ENCODE data around the gene IMPA2.
A peak's percentile ranks its signal among the peaks of the same experiment; 100 is the strongest.
"Not testable (repeated sequence)": the region's sequence is repeated elsewhere in the genome, so short reads cannot be mapped to it uniquely, and the experiment has no call there.

Gene IMPA2

DNA sequence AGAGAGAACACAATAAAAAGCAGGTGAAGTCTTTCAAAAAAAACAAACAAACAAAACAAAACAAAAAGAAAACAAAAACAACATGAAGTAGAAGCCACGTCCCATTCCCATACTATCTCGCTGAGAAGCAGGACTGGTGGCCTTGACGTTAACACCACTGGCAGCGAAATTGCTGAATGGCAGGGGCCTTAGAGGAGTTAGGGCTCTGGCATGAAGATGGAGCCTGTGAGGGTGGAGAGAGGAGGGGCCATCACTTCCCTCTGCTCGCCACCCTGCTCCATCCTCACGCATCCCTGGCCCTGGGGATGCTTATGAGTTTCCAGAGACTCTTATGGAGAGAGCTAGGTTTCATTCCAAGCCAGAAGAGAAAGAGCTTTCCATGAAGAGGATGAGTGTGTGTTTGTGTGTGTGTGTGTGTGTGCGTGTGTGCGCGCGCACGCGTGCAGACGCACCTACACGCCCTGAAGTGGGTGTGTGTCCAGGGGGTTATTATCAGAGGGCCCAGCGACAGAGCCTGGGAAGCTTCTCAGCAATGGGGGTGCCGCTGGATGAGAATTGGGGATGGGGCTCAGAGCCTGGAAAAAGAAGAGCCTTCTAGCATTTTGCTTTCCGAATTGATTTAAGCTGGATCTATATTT, 20.4 kb upstream of the IMPA2 start:
- DNase-seq = no peak

DNA sequence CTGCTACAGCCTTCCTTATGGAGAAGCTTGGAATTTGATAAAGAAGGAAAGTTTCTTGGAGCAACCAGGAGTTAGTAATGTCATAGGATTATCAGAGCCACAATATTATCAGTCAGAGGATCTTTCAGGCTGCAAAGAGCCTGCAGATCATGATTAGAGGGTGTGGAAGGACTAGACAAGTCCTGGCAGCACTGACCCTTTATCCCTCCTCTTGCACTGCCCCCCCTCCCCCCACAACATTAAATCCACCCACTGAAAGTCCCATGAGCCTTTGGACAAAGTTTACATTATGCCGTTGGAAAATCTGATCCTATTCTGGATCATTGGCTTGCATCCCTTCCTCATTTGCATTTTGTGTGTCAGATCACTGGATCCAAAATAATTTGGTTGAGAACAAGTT, 18.7 kb upstream of the IMPA2 start:
- no peak for DNase-seq

DNA sequence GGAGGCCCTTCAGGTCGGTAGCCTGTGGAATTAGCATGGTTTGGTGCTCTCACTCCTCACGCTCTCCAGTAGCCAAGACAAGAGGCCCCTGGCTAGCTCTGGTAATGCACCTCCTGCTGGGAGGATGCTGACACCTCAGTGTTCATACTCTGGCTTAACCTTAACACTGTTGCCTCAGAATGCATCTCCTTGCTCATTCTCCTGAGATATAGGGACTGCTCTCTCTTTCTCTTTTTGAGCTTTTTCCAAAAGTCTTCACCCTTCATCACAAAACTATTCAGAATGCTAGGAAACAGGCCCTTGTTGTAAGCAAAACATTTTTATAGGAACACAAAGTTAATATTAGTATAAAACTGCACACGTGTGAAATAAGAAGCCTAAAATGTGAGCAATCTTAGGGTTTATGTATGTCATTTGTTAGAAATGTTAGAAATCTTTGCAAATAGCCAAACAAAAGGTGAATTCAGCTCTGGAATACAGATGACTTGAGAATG, 17.3 kb upstream of the IMPA2 start:
- no peak for DNase-seq

DNA sequence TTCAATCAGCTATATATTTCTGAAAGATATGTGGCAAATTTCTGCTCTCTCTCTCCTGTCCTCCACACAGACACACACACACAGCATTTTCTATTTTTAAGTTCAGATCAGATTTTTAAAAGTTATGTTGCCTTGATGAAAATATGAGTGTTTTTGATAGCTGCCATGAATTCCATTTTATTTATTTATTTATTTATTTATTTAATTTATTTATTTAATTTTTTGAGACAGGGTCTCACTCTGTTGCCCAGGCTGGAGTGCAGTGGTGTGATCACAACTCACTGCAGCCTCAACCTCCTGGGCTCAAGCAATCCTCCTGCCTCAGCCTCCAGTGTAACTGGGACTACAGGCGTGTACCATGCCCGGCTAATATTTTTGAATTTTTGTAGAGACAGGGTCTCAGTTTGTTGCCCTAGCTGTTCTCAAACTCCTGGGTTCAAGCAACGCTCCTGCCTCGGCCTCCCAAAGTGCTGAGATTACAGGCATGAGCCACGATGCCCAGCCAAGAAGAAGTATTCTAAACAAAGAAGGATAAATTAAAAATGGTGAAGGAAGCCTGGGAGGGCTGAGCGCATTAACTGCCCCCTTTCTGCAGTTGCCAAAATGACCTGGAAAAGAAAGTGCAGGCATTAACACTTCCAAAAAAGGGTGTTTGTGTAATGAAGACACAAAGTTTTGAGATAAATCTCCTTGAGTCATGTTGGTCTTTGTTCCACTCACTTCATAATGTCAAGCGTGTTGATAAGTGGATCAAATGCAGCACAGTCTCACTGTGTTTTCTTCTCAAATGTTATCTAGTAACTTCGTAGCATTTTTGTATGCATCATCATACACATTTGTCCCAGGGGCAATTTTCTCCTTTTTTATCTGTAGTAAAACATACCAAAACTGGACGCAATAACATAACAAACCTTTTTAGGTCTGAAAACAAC, 11.1 kb upstream of the IMPA2 start:
- no peak for DNase-seq

DNA sequence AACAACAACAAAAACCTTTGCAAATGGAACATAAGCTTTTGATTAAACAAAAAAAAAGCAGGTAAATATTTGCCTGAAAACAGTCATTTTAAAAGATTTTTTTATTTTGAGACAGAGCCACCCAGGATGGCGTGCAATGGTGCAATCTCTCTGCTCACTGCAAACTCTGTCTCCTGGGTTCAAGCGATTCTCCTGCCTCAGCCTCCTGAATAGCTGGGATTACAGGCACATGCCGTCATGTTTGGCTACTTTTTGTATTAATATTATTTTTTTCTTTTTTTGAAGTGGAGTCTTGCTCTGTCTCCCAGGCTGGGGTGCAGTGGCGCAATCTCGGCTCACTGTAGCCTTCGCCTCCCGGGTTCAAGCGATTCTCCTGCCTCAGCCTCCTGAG, 10.5 kb upstream of the IMPA2 start:
- DNase-seq = not testable (repeated sequence)

DNA sequence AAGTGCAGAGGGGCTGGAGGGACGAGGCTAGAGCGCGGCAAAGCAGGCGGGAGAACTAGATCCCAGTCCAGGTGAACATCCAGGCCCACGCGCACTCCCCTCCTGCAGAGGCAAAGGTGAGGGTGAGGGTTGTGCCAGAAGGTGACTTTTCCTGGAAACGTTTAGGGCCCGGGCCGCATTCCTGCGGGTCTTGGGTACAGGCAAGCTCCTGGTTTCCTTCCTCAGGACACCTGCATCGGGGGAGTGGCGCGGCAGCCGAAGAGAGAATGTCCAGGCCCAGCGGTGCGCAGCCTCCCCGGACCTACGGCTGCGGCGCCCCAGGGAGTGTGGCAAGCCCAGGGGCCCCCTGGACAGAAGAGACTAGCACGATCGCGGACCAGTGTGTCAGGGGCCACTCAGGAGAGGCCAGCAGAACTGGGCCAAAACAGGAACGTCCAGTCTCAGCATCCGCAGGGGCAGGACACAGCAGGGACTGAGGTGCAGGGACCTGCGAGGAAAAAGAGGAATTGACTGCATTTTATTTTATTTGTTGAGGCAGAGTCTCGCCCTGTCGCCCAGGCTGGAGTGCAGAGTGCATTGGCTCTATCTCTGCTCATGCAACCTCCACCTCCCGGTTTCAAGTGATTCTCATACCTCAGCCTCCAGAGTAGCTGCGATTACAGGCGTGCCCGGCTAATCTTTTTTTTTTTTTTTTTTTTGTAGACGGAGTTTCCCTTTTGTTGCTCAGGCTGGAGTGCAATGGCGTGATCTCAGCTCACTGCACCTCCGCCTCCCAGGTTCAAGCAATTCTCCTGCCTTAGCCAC, 8.7 kb upstream of the IMPA2 start:
- DNase-seq = no peak

DNA sequence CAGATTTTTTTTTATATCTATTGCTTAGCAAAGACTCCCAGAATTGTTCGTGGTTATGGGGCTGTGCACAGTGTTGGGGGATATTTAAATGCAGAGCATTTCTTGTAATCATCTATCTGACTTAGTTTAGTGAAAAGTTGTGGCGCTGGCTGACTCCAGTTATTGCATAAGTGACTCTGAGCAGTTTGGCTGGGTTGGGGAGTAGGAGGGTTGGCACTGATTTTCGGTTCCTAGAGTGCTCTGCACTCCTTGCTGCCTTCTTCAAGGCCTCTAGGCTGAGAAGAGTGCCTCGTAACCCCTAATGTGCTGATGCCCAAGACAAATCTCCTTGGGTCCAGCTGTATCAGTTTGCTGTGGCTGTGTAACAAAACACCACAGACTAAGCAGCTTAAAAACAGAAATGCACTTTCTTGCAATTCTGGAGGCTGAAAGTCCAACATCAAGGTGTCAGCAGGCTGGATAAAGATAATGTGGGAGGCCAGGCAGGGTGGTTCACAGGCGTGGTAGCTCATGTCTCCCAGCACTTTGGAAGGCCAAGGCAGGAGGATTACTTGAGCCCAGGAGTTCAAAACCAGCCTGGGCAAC, 6.5 kb upstream of the IMPA2 start:
- DNase-seq = no peak

DNA sequence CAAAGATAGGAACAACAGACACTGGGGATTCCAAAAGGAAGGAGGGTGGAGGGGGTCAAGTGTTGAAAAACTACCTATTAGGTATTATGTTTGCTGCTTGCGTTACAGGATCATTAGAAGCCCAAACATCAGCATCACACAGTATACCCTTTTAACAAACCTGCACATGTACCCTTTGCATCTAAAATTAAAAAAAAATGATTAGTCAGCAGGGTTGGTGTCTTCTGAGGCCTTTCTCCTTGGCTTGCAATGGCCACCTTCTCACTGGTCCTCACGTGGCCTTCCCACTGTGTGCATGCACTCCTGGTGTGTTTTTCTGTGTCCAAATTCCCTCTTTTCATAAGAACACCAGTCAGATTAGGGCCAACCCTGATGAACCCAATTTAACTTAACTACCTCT, 5.6 kb upstream of the IMPA2 start:
- DNase-seq = no peak

DNA sequence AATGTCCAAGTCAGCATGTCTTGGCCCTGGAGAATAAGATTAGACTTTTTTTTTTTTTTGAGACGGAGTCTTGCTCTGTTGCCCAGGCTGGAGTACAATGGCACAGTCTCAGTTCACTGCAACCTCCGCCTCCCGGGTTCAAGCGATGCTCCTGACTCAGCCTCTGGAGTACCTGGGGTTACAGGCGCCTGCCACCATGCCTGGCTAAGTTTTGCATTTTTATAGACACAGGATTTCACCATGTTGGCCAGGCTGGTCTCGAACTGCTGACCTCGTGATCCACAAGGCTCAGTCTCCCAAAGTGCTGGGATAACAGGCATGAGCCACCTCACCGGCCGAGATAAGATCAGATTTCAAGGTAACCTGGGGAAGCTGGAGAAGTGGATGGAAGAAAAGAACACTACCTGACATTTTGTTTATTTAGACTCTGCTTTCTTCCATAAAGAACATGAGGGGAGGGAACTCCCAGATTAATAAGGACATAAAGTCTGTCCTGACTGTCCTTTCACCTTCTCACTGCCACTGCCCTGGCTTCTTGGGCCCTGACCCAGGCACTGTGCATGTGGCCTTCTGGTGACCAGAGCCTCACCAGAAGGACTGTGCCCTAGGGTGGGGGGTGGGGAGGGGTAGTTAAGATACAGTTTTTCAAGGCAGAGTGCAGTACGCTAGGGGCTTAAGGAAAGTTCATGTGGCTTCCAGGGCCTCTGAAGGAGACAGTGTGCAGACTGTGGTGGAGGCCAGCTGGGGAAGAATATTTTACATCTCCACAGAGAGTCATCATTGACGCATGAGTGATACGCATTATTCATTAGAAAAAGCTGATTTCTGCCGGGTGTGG, 4.8 kb upstream of the IMPA2 start:
- no peak for DNase-seq

DNA sequence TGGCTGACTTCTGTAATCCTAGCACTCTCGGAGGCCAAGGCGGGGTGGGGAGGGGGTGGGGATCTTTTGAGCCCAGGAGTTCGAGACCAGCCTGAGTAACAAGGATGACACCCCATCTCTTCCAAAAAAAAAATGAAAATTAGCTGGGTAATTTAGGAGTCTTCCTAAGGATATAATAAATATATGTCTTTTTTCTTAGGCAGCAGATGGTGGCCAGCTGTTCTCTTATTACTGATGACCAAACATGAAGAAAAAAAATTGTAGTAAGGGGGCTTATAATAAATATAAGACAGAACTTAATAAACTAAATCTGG, 4.2 kb upstream of the IMPA2 start:
- DNase-seq = no peak

DNA sequence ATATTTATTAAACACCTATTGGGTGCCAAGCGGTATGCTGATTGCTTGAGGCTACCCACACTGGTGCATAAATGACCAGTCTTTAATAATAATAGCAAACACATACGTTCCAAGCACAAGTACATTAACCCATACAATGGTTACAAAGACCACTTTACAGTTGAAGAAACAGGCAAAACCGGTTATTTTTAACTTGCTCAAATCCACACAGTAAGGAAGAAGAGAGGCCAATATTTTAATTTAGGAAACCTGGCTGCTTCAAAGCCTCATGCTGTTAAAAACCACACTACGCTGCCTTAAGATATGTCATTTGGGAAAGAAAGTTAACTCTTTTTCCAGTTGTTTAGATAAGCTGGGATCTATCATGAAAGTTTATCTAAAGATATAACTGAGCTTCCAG, 2.4 kb upstream of the IMPA2 start:
- no peak for DNase-seq

DNA sequence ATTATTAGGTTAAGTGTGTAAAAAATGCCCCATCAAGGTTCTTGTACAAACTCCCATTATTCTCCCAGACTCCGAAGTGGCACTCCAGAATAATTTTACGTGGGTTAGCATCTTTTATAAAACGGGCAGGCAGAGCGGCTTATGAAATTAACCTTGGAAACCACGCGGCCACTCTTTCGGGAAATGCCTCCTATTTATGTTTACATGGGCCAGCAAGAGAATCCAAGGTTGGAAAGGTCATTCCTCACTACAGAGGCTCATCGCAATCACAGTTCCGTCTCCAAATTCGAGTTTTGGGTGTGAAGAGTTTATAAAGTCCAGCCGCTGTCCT, 1.2 kb upstream of the IMPA2 start:
- no peak for DNase-seq

DNA sequence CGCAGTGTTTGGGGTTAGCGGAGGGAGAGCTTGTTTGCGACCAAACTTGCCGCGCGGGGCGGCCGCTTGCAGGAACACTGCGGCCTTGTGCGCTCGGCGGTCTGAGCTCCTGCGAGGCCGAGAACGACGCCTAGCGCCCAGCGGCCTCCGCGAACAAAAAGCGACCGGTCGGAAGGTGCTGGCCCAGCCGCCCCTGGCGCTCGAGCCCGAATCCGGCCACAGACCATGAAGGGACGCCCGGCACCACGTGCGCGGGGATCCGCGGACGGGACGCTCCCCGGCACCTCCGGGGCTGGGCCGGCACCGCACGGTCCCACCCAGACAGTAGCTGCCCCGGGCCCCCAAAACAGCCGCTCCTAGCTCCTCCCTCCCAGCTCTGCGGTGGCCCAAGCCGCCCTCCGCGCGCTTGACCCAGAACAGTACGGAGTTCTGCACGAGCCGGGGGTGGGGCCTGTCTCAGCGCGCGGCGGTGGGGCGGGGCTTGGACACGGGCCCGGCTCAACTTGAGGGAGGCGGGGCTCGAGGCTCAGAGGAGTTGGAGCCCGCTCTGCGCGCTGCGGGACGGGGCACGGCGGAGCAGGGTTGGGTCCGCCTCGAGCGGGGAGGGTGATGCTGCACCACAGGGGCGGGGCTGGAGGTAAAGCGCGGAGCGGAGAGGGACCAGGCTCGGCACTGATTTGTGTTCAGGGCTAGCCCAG, 664 bp upstream of the IMPA2 start:
- DNase-seq = peak; percentile 34 to 96 (median 85)

DNA sequence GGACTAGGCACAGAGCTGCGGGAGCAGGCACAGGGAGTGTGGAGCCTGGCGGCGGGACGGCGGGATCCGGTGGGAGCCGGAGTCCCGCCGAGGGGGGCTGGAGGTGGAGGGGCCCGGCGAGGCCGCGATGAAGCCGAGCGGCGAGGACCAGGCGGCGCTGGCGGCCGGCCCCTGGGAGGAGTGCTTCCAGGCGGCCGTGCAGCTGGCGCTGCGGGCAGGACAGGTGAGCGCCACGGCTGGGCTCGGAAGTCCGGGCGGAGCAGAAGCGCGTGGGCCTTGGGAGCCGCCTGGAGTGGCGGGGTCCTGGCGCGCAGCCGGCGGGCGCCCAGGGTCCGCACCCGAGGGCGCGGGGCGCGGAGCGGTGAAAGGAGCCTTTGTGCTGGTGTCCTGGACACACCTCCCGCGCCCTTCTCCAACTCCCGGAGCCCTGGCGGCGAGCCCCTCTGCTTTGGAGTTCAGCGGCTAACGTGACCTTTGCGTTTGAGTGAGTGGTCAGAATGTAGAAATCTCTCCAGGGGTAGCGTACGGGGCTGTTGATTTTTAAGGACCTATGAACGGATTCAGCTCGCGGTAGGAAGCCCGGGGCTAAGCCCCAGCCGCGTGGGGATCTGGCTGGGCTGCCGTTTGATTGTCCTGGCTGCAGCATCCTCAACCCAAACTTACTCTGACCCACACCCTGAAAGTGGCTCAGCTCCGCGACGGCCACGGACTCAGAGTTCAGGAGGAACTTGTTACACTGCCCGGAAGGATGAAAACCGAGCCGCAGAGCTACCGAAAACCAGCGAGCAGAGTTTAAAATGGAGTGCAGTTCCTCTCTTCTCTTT, 448 bp downstream of the IMPA2 start:
- peak in 3 of 58 donors; percentile 12 to 41 (median 22) for DNase-seq

DNA sequence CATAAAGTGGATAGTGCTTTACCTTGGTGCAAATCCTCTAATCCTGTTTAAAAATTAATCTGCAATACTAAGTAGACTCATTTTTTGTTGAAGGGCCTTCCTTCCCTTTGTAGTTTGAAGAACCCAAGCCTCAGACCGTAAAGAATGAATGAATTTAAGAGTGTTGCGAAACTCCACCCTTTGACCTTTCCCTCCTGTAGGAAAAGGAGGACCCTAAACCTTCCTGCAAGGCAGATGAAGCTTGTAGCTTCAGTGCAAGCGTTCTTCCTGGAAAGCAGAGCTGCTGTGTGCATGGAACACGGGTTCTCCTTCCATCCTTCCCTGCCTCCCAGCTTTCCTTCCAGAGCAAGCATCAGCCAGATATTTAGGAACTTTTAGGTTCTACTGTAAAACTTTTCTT, 1.7 kb downstream of the IMPA2 start:
- DNase-seq = no peak

DNA sequence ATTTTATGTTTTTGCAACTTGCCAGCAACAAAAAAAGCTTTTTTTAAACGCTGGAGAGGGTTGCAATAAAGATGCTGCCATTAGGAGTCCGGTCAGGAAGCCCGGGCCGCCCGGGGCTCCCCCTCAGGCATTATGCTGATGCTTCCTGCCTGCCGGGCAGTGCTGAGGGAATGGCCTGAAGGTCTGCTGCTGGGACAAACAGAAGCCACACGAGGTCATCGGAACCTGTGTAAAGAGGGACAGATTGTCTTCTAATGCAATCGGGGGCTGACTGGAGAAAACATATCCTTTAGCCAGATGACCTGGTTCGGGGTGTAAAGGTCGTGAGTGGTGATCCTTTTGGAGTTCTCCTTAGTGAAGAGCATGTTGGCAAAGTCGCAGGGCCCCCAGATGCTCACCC, 2.3 kb downstream of the IMPA2 start:
- no peak for DNase-seq

DNA sequence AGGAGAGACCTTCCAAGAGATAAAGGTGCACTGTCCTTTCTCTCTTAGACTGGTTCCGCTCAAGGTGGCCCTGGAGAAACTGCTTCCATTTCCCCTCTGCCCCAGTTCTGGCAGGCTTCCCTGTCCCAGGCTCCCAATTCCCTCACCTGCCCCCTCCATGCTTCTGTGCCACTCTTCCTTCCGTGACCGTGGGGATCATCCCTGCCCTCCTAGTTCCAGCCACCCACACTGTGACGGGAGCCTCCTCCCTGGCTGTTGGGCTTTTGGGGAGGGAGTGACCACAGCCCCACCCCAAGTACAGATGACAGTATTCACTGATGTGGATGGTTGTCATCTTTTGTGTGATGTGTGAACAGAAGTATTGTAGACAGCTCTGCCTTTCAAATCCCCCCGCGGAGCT, 2.8 kb downstream of the IMPA2 start:
- DNase-seq = no peak

DNA sequence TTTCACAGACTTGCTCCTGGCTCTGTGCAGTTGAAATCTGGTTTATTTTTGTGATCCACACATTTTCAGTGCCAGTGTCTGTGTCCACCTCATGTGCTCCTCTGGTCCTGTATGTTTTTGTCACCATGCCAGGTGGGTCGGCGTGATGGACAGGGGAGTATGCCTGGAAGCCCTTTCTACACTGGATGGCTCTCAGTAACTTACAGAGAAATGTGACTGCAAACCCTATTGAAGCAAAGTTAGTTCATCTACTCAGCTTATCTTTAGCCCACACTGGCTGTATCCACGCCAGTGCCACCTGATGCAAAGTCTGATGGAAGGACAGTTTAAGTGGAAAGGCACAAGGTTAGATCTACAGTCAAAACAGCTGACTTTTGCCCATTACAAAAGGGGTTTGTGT, 4.3 kb downstream of the IMPA2 start:
- DNase-seq = no peak

DNA sequence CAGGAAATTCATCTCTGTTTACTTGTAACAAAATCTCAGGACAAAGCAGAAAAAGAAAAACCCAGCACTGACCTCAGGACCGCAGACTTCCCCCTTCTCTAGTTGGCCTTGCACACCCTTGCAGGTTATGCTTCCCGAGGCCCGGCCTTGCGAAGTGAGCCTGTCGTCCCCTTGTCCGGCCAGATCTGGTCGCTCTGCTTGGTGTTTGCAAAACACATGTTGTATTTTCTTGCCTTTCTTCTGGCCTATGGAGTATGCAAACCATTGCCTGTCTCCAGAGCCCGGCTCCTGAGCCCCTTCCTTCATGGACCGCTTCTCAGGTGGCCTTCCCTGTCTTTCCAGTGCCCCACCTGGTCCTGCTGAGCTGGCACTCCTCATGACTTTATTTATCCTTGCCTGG, 4.8 kb downstream of the IMPA2 start:
- no peak for DNase-seq

All from anterior cingulate cortex (tissue), 58 donors.